DOHH2 (cell line): ENCODE data around the gene FARS2.

Experiments used
- H3F3A ChIP-seq: fragments of 200-600 bp; sonication (generic), shearing (Covaris generic); 2 replicates; pipeline ENCODE4 v1.6.0; 2016; ENCODE audit warnings: antibody characterized with exemption, mild to moderate bottlenecking; ENCODE audit not compliant: control insufficient read depth, insufficient read depth
- H3K27ac ChIP-seq: fragments of 200-600 bp; sonication (generic); 2 replicates; pipeline ENCODE4 v1.5.1; 2014; ENCODE audit warnings: low read depth, mild to moderate bottlenecking, low read length, moderate library complexity
- H3K27me3 ChIP-seq: fragments of 200-600 bp; sonication (generic); 2 replicates; pipeline ENCODE4 v1.6.1; 2014; ENCODE audit warnings: mild to moderate bottlenecking, low read length, mixed read lengths; ENCODE audit not compliant: control insufficient read depth
- H3K36me3 ChIP-seq: fragments of 200-600 bp; sonication (generic); 2 replicates; pipeline ENCODE4 v1.6.1; 2014; ENCODE audit warnings: mild to moderate bottlenecking, low read length, moderate library complexity, mixed read lengths; ENCODE audit not compliant: control insufficient read depth
- H3K4me1 ChIP-seq: fragments of 200-600 bp; sonication (generic); 2 replicates; pipeline ENCODE4 v1.6.1; 2014; ENCODE audit warnings: mild to moderate bottlenecking, low read length, mixed read lengths; ENCODE audit not compliant: control insufficient read depth
- H3K4me2 ChIP-seq: fragments of 200-600 bp; sonication (generic); 2 replicates; pipeline ENCODE4 v1.6.0; 2014; ENCODE audit warnings: mild to moderate bottlenecking, low read length, moderate library complexity
- H3K4me3 ChIP-seq: fragments of 200-600 bp; sonication (generic); 2 replicates; pipeline ENCODE4 v1.5.1; 2014; ENCODE audit warnings: mild to moderate bottlenecking, low read length, mixed read lengths
- H3K79me2 ChIP-seq: fragments of 200-600 bp; sonication (generic); 2 replicates; pipeline ENCODE4 v1.6.1; 2014; ENCODE audit warnings: mild to moderate bottlenecking, low read length, mixed read lengths; ENCODE audit not compliant: control insufficient read depth
- H3K9me2 ChIP-seq: fragments of 200-600 bp; sonication (generic); replicated peaks from 2 replicates; pipeline ENCODE4 v1.6.1; 2014; ENCODE audit warnings: mild to moderate bottlenecking, low read length, mixed read lengths; ENCODE audit not compliant: control insufficient read depth
- H3K9me3 ChIP-seq: fragments of 200-600 bp; sonication (generic); 2 replicates; pipeline ENCODE4 v1.6.1; 2014; ENCODE audit warnings: antibody characterized with exemption, low read length, mixed read lengths; ENCODE audit not compliant: control insufficient read depth, insufficient read depth
- H4K20me1 ChIP-seq: fragments of 200-600 bp; sonication (generic); 2 replicates; pipeline ENCODE4 v1.6.0; 2014; ENCODE audit warnings: low read depth, mild to moderate bottlenecking, antibody characterized with exemption, low read length, moderate library complexity; ENCODE audit not compliant: control insufficient read depth, insufficient read depth
- CTCF ChIP-seq: fragments of 200-600 bp; sonication (generic); IDR thresholded peaks from one replicate; pipeline ENCODE4 v1.5.1; 2014; ENCODE audit warnings: antibody characterized with exemption, mild to moderate bottlenecking, low read depth, low read length; ENCODE audit not compliant: poor library complexity, severe bottlenecking
- EZH2phosphoT487 ChIP-seq: fragments of 200-600 bp; sonication (generic); IDR thresholded peaks from 2 replicates; pipeline ENCODE4 v1.6.1; 2017; ENCODE audit warnings: borderline replicate concordance, mild to moderate bottlenecking, antibody characterized with exemption, low read length, moderate library complexity, mixed read lengths

The FARS2 gene

GRCh38 chr6:5814901-5815300 lies 553.6 kb downstream of the FARS2 start:
- H3F3A ChIP-seq = no peaks in the 10 kb centered on the region
- H3K27ac ChIP-seq = no peak overlapping the region
- H3K9me2 ChIP-seq = no peaks in the 10 kb centered on the region
- TF ChIP-seq EZH2phosphoT487 (no peak), CTCF (no peak)
- no peak overlapping the region for H3K4me3 ChIP-seq
- no peaks in the 10 kb centered on the region for H3K36me3 ChIP-seq
- H3K4me1 ChIP-seq = no peaks in the 10 kb centered on the region
- H4K20me1 ChIP-seq = no peaks in the 10 kb centered on the region
- H3K4me2 ChIP-seq = no peak overlapping the region
- no peaks in the 10 kb centered on the region for H3K79me2 ChIP-seq
- no peaks in the 10 kb centered on the region for H3K9me3 ChIP-seq
- H3K27me3 ChIP-seq = peaks cover 5% of the 10 kb centered on the region; the same call in 1 of the 2 replicates

- Histone ChIP-seq H3K27me3 (peaks cover 5% of the 10 kb centered on the region; the same call in 1 of the 2 replicates), H4K20me1 (no peaks in the 10 kb centered on the region), H3K36me3 (no peaks in the 10 kb centered on the region), H3K79me2 (no peaks in the 10 kb centered on the region), H3F3A (no peaks in the 10 kb centered on the region), H3K4me2 (no peak overlapping the region), H3K4me1 (no peaks in the 10 kb centered on the region), H3K9me2 (no peaks in the 10 kb centered on the region), H3K27ac (no peak overlapping the region), H3K4me3 (no peak overlapping the region), H3K9me3 (no peaks in the 10 kb centered on the region)
- no peak for TF ChIP-seq CTCF
- TF ChIP-seq EZH2phosphoT487 = no peak
Observed at GRCh38 chr6:5817869-5818268, 556.6 kb downstream of the FARS2 start.

GRCh38 chr6:5818959-5819358 lies 557.6 kb downstream of the FARS2 start:
- no peak overlapping the region for H3K4me3 ChIP-seq
- no peak overlapping the region for H3K4me2 ChIP-seq
- H3F3A ChIP-seq = no peaks in the 10 kb centered on the region
- no peaks in the 10 kb centered on the region for H3K4me1 ChIP-seq
- H3K9me2 ChIP-seq = no peaks in the 10 kb centered on the region
- no peaks in the 10 kb centered on the region for H3K9me3 ChIP-seq
- no peaks in the 10 kb centered on the region for H4K20me1 ChIP-seq
- no peak overlapping the region for H3K27ac ChIP-seq
- H3K27me3 ChIP-seq = peaks cover 5% of the 10 kb centered on the region; the same call in 1 of the 2 replicates
- H3K79me2 ChIP-seq = no peaks in the 10 kb centered on the region
- H3K36me3 ChIP-seq = no peaks in the 10 kb centered on the region
- no peak for TF ChIP-seq EZH2phosphoT487
- TF ChIP-seq CTCF = no peak
